Activated CD8-positive, alpha-beta memory T cell treated with anti-CD3 and anti-CD28 coated beads, Interleukin-2, amount 50 U/mL, for 1 hour (primary cell): ENCODE measurements around the gene CHID1.

Experiments used
- DNase-seq: peaks from one replicate; pipeline ENCODE4 v3.0.0-alpha.2; 2020; ENCODE audit errors: extremely low read depth

The CHID1 gene

DNA sequence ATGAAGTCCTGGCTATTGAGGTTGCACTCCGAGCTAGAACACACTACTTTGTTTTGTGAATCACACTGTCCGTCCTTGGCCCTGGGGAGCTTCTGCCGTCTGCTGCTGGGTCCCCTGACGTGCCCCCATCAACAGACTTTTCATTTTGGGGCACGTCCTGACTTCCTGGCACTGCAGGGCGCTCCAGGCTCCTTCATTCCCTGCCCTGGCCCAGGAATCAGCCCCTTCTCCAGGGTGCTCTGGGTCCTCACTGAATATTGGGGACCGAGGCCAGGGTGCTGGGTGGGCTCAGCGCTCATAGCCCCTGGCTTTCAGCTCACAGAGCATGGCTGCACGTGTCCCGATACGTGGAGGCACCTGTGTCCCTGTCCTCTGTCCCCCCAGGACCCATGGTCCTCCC lies 45.7 kb downstream of the CHID1 start:
- DNase-seq = no peak

DNA sequence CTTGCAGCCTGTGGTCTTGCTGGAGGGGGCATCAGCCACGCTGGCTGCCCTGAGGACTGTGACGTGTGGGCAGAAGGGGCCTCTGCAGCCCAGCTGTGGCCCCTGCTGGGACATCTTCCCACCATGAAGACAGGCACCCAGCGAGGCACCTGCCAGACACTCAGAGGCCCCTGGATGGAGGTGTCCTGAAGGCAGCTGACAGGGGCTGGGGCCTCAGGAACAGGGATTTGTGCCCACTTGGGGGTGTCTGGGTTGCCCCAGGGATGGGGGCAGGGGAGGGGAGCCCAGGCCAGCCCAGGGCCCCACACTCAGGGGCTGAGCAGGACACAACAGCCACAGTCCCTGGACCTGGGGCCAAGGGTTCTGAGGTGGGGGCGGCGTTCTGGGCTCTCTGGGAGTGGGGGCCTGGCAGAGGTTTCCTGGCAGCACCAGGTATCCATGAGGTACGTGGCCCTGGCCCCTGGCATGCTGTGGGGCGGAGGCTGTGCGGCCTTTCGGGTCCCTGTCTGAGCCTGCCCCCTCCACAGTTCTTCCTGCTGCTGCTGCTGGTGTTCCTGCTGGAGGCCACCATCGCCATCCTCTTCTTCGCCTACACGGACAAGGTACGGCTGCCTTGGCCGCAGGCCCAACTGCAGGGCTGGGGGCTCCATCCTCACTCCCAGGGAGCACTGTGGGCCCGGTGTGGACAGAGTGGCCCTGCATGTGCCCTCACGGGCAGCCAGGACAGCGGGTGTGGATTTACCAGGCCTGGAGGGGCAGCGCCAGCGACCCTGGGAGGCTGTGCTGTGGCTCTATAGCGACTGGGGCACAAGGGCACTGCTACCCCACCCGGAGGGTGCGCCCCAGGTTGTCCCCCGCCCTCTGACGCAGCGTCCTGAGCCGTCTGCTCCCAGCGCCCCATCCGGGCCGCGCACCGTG lies 46.4 kb downstream of the CHID1 start:
- DNase-seq = no peak

DNA sequence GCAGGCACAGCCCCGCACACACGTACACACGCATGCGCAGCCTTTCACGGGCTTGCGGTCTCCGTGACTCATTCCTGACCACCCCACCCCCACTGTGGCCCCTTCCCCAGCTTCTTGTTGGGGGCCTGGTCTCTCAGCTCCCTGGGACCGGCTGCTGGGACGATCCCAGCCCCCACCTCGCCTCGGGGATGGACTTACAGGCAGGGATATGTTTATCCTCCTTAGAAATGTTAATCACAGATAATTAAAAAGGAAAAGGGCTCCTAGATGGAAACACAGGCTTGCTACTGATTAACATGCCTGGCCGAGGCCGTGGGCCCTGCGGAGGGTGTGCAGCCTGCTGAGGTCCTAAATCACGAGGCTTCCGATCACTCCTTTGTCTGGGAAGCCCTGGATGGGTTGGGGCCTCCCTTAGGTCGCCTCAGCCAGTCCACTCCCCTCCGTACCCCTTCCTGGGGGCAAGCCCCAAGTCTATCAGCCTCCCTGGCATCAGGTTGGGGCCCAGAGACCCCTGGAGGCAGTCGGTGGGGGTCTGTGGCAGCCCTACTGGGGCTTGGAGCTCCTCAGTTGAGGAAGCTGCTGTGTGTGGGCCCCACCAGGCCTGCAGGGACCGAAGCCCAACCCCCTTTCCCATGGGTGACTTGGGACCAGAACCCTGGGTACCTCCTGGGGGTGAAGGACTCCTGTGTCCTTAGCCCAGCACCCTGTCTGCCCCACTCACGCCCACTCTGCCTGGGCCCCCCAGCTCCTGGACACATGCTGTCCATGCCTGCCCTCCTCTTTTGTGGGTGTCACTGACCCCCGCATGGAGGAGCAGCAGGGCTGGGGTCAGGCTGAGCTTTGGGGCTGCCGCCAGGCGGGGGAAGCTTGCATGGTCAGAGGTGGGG lies 47.3 kb downstream of the CHID1 start:
- DNase-seq = no peak

DNA sequence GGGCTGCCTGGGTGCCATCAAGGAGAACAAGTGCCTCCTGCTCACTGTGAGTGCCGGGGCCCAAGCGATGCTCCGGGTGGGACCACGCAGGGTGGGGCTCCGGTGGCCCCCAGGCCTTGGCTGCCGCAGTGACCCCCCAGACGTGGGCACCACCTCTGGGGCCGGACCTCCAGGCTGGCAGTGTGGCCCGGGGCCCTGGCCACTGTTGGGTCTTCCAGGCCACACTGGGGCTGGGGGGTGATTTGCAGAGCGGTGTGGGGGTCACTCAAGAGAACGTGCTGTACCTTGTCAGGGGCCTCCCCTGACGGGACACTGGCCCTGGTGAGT lies 48.0 kb downstream of the CHID1 start:
- DNase-seq = no peak

DNA sequence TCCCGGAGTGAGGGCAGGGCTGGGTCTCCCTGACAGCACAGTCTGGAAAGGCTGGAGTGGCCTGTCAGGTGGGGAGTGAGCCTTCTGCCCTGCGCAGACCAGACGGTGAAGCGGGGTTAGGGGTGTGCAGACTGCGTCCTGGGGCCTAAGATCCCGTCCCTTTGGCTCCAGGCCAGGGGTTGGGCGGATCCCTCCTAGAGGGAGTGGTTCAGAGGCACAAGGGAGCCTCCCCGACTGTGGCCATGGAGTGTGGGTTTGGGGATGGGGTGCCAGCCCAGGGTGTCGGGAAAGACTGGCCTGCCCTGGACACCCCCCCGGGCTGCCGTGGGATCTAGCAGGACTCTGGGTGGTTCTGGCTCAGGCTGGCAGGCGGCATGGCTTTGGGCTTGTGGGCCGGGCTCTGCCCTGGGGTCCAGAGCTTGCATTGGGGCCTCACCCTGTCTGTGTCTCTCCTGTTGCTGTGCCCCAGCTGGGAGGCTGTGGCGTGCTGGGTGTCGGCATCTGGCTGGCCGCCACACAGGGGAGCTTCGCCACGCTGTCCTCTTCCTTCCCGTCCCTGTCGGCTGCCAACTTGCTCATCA lies 48.4 kb downstream of the CHID1 start:
- no peak for DNase-seq

DNA sequence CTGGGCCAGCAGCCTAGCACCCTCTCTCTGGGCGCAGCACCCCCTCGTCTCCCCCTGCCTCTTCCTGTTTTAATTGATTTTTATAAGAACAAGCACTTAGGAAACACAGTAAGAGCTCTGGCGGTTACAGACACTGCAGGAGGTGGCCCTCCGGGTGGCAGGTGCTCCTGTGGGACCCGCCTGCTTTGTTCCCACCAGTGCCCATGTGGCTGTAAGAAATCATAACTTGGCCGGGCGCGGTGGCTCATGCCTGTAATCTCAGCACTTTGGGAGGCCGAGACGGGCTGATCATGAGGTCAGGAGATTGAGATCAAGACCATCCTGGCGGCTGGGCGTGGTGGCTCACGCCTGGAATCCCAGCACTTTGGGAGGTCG lies 49.5 kb downstream of the CHID1 start:
- no peak for DNase-seq

DNA sequence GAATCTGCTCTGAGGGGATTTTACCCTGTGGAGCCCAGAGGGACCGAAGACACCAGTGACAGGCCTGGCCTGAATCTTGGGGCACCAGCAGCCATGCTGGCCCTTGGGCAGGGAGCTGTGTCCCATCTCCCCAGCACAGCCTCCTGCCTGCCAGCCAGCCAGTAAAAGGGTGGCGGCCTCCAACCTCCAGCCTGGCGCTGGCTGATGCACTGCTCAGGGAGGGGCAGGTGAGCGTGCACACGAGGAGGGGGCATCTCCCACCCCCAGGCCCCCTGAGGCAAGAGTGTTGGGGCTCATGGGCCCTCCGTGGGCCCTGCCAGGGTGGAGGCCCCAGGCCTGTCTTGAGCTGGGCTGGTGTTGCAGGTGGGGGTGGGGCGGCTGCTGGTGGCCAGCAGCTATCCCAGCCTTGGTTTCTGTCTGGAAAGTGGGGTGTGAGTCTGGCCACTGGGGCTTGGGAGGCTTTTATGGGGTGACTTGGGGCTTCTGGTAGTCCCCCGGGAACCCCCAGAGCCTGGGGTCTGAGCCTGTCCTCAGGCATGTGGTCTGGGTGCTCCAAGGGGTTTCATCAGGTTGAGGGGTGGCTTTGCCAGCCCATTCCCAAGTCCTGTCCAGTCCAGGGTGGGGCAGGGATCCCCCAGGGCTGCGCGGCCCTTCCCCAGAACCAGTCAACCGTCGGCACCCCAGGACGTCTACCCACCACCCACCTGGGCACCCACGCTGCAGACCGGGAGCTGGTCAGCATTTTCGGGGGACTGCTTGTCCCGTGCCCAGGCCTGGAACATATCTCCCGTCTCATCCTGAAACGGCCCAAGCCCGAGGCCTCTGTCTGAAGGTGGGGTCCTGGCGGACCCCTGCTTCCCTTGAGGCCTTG lies 50.1 kb downstream of the CHID1 start:
- DNase-seq = no peak

DNA sequence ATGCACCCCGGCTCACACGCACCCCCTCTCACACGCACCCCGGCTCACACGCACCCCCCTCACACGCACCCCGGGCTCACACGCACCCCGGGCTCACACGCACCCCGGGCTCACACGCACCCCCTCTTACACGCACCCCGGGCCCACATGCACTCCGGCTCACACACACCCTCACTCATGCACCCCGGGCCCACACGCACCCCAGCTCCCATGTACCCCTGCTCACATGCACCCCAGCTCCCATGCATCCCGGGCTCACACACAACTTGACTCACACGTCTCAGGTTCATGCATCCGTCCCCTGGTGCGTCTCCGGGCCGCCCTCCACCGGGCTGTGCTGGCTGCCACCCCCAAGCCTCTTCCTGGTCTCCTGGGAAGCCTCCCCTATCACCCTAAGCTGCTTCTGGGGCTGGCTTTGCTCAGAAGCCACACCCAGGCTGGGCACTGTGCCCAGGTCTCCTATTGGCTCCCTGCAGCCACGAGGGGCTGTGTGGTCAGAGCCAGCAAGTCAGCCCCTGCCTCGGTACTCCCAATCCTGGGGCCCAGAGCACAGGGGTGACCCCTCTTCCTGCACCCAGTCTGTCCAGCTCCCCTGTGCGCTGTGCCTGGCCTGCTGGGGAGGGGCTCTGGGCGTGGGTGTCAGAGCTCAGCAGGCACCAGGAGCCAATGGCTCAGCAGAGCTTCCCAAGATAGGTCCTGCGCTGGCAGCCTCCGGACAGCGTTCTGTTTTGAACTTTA lies 51.0 kb downstream of the CHID1 start:
- DNase-seq = no peak

DNA sequence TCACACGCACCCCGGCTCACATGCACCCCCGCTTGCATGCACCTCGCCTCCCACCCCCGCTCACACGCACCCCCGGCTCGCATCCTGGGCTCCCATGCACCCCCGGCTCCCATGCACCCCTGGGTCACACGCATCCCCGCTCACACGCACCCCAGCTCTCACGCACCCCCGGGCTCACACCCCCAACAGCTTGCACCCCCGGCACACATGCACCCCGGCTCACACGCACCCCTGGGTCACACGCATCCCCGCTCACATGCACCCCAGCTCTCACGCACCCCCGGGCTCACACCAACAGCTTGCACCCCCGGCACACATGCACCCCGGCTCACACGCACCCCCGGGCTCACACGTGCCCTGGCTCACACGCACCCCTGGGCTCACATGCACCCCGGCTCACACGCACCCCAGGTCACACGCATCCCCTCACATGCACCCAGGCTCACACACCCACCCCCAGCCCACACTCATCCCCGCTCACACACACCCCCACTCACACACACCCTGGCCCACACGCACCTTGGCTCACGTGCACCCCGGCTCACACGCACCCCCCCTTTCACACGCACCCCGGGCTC lies 51.8 kb downstream of the CHID1 start:
- DNase-seq = no peak

DNA sequence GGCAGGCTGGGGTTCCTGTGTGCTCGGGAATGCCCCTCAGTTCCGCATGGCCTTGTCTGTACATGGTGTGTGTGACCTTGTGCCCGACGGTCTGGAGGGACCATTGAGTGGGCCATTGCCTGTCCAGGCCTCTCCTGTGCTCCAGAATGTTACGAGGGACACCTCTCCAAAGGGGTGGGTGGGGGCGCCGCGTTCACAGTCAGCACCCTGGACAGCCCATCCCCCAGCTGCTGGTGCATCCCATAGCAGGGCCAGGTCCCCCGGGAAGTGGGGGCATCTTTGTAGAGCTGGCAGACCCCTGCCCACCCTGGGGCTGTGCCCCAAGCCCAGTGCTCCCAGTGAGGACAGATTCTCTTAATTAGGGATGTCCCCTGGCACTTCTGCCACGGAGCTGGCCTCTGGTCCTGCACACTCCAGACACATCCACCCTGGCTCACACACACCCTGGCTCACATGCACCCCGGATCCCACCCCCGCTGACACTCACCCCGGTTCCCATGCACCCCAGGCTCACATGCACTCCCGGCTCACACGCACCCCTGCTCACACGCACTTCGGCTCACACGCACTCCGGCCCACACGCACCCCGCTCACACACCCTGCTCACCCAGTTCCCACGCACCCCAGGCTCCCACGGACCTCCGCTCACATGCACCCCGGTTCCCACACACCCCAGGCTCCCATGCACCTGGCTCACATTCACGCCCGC lies 52.4 kb downstream of the CHID1 start:
- no peak for DNase-seq

DNA sequence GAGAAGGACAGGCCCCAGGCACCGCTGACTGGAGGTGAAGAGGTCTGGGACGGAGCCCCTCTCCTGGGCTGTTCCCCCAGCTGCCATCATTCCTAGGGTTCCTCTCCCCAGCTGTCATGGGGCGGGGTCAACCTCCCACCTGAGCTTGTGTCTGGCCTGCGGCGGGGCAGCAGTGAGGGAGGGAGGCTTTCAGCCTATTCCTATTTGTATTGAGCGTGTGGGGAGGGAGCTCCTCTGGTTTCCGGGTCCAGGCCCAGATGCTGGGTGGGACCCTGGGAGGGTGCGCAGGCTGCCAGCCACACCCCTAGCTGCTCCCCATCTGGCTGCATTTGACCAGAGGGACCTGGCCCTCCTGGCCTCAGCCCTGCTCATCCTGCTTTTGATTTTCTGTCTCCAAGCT lies 54.2 kb downstream of the CHID1 start:
- no peak for DNase-seq

DNA sequence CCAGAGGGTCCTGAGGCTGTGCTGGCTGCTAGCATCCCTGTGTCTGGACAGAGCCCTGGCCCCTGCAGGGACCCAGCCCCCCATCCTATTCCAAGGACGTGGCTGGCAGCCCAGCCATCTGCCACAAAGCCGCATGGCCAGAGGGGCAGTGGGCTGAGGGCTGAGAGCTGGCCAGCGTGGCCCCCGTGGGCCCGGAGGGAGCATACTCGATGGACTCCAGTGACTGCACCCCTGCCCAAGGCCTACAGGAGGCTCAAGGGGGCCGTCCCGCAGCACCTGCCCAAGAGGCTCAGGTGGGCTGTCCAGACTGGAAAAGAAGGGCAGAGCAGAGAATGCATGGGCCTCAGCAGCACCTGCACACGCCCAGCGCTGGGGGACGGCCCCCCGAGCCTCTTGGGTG lies 54.8 kb downstream of the CHID1 start:
- no peak for DNase-seq

DNA sequence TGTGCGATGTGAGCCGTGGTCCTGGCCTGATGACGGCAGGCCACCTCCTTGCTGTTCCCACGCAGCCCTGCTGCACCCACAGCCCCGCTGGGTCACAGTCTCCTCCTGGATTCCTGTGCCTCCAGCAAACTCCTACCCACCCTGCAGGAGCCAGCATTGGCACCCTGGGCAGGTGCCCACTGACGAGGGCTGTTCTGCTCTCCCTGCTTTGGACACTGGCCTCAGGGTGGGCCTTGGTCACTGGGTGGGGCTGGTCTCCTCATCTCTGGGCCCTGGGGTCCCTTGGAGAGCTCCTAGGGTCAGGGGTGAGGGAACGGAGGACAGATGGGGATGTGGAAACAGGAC lies 55.3 kb downstream of the CHID1 start:
- no peak for DNase-seq

DNA sequence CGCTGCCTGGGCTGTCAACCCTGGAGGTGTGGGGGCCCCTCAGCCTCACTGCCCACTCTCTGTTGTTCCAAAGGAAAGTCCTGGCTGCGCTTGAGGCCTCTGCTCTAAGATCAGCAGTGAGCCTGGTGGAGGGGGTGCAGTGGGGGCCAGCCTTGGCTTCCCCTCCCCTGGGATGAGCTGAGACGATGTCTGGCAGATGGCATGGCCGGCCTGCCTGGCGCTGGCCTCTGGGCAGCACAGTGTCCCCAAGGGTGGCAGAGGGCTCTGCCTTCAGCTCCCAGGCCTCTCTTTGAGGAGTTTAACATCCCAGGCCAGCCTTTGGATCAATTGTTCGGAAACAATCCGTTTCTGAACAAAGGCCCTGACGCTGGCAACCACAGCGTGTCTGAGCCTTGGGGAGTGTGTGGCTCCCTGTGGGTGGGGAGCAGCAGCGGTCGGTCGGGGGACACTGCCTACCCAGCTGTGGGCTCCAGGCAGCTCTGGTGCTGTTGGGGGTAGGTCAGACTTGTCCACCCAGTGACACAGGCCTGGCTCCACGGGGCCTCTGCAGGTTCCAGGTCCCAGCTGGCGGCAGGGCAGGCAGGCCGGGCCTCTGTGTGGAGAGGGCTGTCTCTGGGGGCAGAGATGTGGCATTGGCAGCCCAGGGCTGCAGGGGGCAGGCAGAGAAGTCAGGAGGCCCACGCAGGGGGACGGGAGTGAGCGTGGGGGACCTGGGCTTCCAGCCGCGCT lies 55.8 kb downstream of the CHID1 start:
- DNase-seq = no peak

DNA sequence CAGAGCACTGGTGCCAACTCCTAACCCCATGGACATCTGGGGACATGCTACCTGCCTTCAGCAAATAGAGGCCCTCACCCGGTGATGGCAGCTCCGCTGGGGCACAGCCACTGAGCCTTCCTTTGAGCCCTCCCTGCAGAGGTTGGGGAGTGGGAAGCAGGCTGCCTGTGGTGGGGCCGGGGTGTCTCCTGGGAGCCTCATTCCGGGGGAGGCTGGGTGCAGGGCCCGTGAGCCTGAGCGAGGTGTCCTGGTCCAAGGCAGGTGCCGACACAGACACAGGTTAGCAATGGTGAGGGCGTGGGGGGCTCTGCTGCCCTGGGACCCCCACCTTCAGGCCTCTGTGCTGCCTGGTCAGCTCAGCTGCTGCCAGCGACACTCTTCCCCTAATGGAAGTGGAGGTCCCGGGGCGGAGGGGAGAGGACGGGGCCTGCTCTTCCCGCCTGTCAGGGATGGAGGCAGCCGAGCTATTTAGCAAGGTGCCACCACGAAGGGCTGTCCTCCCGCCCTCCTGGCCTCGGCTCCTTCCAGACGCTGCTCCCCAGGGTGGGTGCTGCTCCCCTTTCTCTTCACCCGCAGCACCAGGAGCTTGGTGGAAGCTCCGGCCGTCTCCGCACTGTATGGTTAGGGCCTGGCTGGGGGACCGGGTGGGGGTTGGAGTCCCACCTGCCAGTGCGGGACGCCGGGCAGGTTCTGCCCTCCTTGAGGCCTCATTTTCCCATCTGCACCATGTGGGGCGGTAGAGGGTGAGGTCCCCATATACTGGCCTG lies 56.7 kb downstream of the CHID1 start:
- DNase-seq = no peak

DNA sequence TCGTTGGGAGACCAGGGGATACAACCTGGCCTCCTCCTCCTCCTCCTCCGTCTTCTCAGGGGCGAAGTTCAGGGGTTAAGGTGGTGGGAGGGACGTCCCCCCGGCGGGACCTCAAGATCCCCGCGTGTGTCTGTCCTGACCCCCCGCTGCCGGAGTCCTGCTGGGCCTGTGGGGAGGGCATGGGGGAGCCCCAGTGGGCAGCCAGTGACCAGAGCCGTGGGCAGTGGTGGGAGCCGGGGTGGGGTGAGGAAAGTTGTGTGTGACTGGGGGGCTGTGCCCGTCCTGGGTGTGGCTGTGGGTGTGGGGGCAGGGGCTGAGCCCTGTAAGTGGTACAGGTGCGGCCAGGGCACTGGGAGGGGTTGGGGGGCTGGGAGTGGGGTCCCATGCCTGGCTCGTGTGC lies 57.8 kb downstream of the CHID1 start:
- DNase-seq = no peak

DNA sequence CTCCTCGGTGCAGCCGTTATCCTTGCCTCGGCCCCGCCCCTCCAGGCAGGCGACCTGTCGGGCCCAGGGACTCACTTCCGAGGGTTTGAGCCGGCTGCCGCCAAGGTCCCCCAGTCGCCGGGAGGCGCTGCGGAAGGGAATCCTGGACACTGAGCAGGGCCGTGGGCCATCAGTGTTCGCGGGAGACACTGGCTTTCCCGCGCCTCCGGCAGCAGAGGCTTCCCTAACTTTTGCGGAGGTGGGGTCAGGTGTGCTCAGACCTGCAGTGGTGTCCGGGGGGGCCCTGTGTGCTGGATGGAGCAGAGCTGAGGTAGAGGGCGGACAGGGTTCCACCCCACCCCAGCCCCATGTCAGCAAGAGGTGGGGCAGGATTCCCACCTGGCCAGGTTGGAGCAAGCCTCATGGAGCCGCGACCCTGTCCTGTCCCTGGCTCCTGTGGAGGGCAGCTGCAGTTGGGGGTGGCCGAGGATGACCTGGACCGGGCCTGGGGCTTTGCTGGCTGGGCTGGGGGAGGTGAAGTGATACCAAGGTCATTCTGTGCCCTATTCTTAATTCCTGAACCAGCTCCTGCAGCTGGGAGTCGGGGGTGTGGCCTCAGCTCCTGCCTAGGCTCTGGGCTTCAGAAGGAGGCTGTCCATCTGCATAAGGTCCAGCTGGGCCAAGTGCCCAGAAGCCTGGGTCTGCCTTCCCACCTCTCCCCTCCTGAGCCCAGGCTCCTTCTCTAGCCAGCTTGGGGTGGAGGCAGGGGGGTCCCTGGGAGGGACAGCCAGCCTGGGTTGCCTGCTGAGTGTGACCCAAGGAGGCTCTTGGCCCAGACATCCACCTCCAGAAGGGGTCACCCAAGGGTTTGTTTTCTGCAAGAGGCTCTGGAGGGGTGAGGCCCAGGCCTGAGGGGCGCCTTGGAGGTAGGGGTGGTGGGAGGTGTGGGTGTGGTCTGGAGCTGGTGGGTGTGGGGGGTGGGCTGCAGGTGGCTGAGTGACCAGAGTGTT lies 59.5 kb downstream of the CHID1 start:
- DNase-seq = no peak
